GM12865 (cell line): ENCODE results near the gene DIP2C.

ENCODE experiments used
- DNase-seq: peaks from one replicate; pipeline ENCODE4 v3.0.0; 2010; ENCODE audit warnings: low read depth
- H3K4me3 ChIP-seq: 2 replicates; pipeline ENCODE4 v1.5.1; 2011; ENCODE audit warnings: mild to moderate bottlenecking, low read depth, low read length, control low read depth
- CTCF ChIP-seq: IDR thresholded peaks from 2 replicates; pipeline ENCODE4 v1.5.1; 2011; ENCODE audit warnings: low read length, control low read depth, low read depth, inconsistent platforms; ENCODE audit not compliant: insufficient read depth; ENCODE audit errors: missing control alignments

Gene DIP2C

GRCh38 chr10:504121-504611, 185.3 kb downstream of the DIP2C start:
- no peak for DNase-seq
- TF ChIP-seq CTCF = no peak
- no peak overlapping the region for H3K4me3 ChIP-seq

DNA sequence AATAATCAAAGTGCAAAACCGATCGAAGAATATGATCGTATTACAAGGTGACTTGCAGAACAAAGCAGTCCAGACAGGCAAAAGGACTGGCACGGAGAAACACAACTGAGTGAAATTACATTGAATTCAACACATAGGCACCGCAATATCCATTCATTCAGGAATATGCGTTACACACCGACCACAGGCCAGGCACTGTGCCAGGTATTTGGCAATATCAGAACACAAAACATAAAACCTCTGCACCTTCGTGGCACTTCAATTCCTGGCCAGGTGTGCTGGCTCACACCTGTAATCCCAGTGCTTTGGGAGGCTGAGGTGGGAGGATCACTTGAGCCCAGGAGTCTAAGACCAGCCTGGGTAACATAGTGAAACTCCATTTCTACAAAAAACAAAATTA, 187.9 kb downstream of the DIP2C start:
- no peak for DNase-seq
- no peak overlapping the region for H3K4me3 ChIP-seq
- no peak for TF ChIP-seq CTCF

GRCh38 chr10:500876-501275, 188.6 kb downstream of the DIP2C start:
- TF ChIP-seq CTCF = no peak
- no peak for DNase-seq
- no peak overlapping the region for H3K4me3 ChIP-seq

DNA sequence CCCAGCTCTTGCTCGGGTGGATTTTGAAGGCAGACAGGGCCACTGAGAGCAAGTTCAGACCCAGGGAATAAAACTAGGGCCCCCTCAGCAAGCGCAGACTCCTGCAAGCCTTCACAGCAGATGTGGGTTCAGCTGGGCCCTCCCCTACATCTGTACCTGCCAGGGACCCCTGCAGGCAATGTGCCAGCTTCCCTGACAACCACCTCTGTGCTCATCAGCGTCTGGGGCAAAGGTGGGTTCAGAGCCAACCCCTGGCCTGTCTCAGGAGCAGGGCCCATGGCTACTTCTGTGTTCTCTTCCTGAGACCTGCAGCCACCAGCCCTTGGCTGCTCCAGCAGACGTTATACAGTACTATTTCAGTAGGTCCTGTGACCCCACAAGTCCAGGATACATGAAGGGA, 189.5 kb downstream of the DIP2C start:
- TF ChIP-seq CTCF = no peak
- no peak overlapping the region for H3K4me3 ChIP-seq
- DNase-seq = no peak

DNA sequence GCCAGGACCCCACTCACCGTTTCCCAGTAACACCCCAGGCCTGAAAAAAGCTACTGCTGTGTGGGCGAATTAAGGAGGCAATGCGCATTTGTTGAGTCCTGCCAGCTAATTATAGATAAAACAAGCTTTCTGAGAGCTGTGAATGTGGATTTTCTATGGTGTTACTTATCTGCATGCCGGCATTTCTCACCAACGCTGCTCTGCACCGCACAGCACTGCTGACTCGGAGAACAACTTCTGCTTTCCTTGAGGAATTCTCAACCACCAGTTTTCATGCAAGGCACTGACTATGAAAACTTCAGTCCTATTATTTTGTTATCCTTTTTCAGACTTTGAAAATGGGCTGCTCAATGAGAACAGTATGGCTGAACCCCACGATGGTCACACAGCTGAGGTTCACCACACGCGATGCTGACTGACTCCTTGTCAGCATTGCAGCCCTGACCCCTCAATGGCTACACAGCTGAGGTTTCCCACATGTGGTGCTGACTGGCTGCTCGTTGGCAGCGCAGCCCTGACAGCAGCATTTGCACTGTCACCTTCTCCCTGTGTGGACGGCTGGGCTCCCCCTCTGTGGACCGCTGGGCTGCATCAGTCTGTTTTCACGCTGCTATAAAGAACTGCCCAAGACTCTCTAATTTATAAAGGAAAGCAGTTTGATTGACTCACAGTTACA, 190.6 kb downstream of the DIP2C start:
- no peak overlapping the region for H3K4me3 ChIP-seq
- TF ChIP-seq CTCF = no peak
- no peak for DNase-seq

DNA sequence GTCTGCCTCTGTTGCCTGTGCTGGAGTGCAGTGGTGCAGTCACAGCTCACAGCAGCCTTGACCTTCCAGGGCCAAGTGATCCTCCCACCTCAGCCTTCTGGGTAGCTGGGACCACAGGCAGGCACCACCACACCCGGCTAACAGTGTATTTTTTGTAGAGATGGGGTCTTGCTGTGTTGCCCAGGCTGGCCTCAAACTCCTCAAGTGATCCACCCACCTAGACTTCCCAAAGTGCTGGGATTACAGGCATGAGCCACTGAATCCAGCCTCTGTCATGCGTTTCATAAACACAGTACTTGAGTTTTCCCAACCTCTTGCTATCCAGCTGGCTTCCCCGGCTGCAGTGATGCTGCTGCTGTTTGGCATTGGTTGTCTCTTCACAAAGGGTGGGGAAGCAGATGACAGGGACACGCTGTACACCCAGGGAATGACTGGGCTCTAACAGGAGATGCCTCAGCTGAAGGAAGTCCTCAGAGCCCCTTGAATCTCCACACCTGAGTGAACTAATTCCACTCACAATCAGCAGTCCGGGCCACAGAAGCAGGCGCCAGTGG, 191.5 kb downstream of the DIP2C start:
- H3K4me3 ChIP-seq = no peak overlapping the region
- no peak for TF ChIP-seq CTCF
- DNase-seq = no peak

GRCh38 chr10:497289-497688, 192.2 kb downstream of the DIP2C start:
- no peak overlapping the region for H3K4me3 ChIP-seq
- DNase-seq = no peak
- no peak for TF ChIP-seq CTCF
